ENCODE data around the gene H2BW2.
"Not testable (repeated sequence)": the region's sequence is repeated elsewhere in the genome, so short reads cannot be mapped to it uniquely, and the experiment has no call there.

The H2BW2 gene

DNA sequence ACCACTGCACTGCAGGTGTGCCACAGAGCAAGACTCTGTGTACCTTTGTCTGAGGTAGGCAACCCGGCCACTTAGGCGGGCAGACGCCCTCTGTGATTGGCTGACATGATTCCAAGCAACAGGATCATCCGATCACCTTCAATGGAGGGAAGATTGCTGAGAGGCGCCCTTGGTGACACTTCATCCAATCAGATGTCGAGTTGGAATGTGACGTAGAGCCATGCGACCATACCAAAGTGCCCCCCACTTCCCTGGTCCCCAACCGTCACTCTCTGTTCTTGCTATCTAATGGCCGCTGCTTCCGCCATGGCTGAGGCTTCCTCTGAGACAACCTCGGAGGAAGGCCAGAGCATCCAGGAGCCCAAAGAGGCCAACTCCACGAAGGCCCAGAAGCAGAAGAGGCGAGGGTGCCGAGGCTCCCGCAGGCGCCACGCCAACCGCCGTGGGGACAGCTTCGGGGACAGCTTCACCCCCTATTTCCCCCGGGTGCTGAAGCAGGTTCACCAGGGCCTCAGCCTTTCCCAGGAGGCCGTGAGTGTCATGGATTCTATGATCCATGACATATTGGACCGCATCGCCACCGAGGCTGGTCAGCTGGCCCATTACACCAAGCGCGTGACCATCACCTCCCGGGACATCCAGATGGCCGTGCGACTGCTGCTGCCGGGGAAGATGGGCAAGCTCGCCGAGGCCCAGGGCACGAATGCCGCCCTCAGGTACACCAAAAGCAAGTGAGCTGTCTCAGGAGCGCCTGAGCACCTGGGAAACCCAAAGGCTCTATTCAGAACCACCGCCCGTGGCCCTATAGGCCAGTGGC is at the start of gene H2BW2:
Gene H2BW2 (plus strand): TSS at position 268 of the 817 bp plus-strand sequence. CDS start 39 bp downstream, at position 307.
- DNase-seq (ENCODE audit: low read depth): no peak
- TF ChIP-seq, protein P1, sequence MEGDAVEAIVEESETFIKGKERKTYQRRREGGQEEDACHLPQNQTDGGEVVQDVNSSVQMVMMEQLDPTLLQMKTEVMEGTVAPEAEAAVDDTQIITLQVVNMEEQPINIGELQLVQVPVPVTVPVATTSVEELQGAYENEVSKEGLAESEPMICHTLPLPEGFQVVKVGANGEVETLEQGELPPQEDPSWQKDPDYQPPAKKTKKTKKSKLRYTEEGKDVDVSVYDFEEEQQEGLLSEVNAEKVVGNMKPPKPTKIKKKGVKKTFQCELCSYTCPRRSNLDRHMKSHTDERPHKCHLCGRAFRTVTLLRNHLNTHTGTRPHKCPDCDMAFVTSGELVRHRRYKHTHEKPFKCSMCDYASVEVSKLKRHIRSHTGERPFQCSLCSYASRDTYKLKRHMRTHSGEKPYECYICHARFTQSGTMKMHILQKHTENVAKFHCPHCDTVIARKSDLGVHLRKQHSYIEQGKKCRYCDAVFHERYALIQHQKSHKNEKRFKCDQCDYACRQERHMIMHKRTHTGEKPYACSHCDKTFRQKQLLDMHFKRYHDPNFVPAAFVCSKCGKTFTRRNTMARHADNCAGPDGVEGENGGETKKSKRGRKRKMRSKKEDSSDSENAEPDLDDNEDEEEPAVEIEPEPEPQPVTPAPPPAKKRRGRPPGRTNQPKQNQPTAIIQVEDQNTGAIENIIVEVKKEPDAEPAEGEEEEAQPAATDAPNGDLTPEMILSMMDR (IDR thresholded peaks at IDR 0.05; ENCODE audit: low read depth, low read length, missing control alignments): no peak
- no peak within 1 kb of the TSS for H3K4me3 ChIP-seq (ENCODE audit: low read depth, low read length)

DNA sequence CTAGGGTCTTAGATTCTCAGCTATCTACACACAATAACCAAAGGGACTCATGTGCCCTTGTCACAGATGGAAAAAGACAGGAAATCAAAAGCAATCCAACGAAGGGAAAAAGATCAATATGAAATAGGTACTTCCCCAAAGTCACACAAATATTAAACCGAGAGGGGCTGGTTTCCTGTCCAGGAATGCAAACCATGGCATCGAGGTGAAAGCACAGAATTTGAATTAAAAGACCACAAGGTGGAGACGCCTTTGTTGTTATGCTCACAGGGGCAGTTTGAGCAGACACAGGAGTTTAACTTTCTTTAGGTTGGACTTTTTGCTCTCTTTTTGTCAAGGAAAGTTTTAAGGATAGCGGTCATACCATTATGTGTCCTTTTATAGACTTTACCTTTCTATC is 40.5 kb upstream of the H2BW2 start:
- DNase-seq (ENCODE audit: low read depth): no peak
- no peak overlapping the region for H3K4me3 ChIP-seq (ENCODE audit: low read depth, low read length)
- TF ChIP-seq, protein P1 (IDR thresholded peaks at IDR 0.05; ENCODE audit: low read depth, low read length, missing control alignments): no peak

- H3K4me3 ChIP-seq (ENCODE audit: low read depth, low read length): no peak overlapping the region
- TF ChIP-seq, protein P1 (IDR thresholded peaks at IDR 0.05; ENCODE audit: low read depth, low read length, missing control alignments): no peak
- no peak for DNase-seq (ENCODE audit: low read depth)
These were observed 30.9 kb upstream of the H2BW2 start for GRCh38 chrX:104008831-104009230.

- no peak for DNase-seq (ENCODE audit: low read depth)
- TF ChIP-seq, protein P1 (IDR thresholded peaks at IDR 0.05; ENCODE audit: low read depth, low read length, missing control alignments): no peak
- no peak overlapping the region for H3K4me3 ChIP-seq (ENCODE audit: low read depth, low read length)
These were observed 26.6 kb upstream of the H2BW2 start for GRCh38 chrX:104013158-104013557.

- TF ChIP-seq, protein P1 (IDR thresholded peaks at IDR 0.05; ENCODE audit: low read depth, low read length, missing control alignments): no peak
- DNase-seq (ENCODE audit: low read depth): no peak
- no peak within 1 kb of the TSS for H3K4me3 ChIP-seq (ENCODE audit: low read depth, low read length)
These were observed 26.1 kb upstream of the H2BW2 start, which contains the start of gene H2BW1 for GRCh38 chrX:104013606-104014005. TSS of gene H2BW1 (minus strand) at chrX:104013708. CDS start at chrX:104013576, 132 bp downstream.

DNA sequence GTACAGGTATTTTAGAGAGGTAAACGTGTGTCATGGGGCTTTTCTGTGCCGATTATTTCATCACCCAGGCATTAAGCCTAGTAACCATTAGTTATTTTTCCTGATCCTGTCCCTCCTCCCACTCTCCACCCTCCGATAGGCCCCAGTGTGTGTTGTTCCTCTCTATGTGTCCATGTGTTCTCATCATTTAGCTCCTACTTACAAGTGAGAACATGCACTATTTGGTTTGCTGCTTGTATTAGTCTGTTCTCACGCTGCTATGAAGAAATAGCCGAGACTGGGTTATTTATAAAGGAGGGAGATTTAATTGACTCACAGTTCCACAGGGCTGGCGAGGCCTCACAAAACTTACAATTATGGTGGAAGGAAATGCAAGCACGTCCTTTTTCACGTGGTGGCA is 24.2 kb upstream of the H2BW2 start:
- H3K4me3 ChIP-seq (ENCODE audit: low read depth, low read length); DNase-seq (ENCODE audit: low read depth): not testable (repeated sequence)

GRCh38 chrX:104018126-104018525 is 21.6 kb upstream of the H2BW2 start:
- H3K4me3 ChIP-seq (ENCODE audit: low read depth, low read length): no peak overlapping the region
- no peak for DNase-seq (ENCODE audit: low read depth)
- TF ChIP-seq, protein P1 (IDR thresholded peaks at IDR 0.05; ENCODE audit: low read depth, low read length, missing control alignments): no peak
